NCI-H345 treated with DMSO at 0.1 percent for 48 hours (cell line): ENCODE measurements around the gene PRR32.
"Not testable (repeated sequence)": the region's sequence is repeated elsewhere in the genome, so short reads cannot be mapped to it uniquely, and the experiment has no call there.

ENCODE experiments used
- DNase-seq: peaks from one replicate; lab custom pipeline; 2025; ENCODE audit not compliant: unreplicated experiment; lab: John Stamatoyannopoulos, UW

The PRR32 gene

GRCh38 chrX:126819429-126819828 is at the start of gene PRR32:
PRR32 (plus strand) TSS chrX:126819729; CDS start chrX:126819844, 115 bp downstream.
- DNase-seq, result no peak

DNA sequence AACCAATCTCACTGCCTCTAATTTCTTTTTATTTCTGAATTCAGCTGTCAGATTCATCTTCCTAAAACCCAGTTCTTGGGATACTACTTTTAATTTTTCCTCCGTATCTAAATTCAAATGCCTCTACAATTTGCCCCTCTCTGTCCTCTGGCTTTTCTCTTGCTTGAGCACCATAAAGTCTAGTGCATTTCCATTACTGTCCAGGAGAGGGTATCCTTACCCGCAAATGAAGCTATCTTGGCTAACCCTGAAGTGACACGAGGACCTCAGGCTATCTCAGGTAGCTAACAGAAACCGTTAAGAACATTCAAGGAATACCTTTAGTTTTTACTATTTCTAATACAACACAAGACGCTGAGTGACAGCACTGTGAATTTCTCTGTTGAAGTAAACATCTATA is 49.4 kb upstream of the PRR32 start:
- DNase-seq, result no peak

DNA sequence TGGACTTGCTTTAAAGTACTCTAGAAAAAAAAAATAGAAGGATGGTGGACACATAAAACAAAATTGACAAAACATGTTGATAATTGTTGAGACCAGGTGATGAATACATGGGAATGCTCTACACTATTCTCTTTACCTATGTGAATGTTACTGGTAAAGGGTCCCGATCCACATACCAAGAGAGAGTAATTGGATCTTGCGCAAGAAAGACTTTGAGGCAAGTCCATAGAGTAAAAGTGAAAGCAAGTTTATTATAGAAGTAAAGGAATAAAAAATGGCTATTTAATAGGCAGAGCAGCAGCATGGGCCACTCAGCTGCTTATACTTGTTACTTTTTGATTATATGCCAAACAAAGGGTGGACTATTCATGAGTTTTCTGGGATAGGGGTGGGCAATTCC is 34.0 kb upstream of the PRR32 start:
- no peak for DNase-seq

GRCh38 chrX:126799059-126799458 is 20.5 kb upstream of the PRR32 start:
- no peak for DNase-seq

GRCh38 chrX:126806784-126807183 is 12.7 kb upstream of the PRR32 start:
- DNase-seq, result not testable (repeated sequence)

DNA sequence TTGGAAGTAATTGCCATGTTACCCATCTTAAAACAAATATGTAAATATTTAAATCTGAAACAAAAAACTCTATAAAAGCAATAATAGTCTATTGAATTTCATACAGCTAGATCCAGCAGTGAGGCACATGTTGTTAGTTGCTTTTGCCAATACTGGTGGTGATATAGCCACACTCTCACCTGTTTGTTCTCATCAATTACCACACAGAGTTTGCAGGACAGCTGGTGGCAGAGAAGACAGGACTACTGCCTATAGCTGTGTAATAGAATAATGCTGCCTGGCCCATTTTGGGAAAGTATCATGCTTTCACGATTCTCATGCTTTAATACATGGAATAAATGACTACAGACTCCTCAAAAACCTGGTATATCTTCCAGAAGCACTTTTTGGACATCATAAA is 3.7 kb upstream of the PRR32 start:
- no peak for DNase-seq

GRCh38 chrX:126820700-126821420 is 1.3 kb downstream of the PRR32 start:
- DNase-seq, result no peak

DNA sequence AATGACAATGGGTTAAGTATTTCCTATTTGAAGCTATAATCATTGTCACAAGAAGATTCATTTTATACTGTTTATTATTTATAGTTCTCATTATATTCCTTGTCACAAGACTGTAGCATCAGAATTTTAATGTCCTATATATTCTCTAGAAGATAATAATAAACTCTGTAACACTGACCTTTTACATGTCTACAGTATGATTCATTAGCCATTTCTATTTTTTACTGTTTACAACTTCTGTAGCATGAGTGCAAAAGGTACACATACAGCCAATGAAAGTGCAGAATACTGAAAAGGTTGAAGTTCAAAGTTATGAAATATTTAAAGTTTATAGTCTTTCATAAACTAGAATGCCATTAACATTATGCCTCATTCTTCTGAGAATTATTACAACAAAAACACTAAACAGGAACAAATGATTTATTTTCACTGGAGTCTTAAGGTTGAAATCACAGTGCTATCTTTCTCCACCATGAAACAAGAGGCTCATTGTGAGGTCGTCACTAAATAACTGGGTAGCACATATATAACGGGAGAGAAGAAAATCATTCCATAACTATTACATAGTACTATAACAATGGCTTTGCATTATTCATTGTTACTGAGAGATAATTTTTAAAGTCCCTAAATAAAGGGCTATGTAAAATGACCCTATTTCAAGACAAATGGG is 4.9 kb downstream of the PRR32 start:
- no peak for DNase-seq

- DNase-seq, result no peak
Observed at GRCh38 chrX:126825566-126826193, 6.2 kb downstream of the PRR32 start.

- no peak for DNase-seq
Observed at GRCh38 chrX:126836186-126836585, 16.7 kb downstream of the PRR32 start.

DNA sequence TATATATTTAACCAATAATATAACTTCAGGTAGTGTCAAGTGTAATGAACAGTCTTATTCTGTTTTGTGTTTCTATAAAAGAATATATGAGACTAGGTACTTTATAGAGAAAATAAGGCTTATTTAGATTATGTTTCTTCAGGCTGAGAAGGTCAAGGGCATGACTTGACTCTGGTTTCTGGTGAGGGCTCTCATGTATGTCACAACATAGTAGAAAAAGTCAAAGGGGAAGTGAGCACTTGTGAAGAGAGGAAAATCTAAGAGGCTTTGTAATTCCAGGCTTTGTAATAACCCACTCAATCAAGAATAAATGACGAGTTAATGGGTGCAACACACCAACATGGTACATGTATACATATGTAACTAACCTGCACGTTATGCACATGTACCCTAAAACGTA is 27.6 kb downstream of the PRR32 start:
- DNase-seq, result no peak

DNA sequence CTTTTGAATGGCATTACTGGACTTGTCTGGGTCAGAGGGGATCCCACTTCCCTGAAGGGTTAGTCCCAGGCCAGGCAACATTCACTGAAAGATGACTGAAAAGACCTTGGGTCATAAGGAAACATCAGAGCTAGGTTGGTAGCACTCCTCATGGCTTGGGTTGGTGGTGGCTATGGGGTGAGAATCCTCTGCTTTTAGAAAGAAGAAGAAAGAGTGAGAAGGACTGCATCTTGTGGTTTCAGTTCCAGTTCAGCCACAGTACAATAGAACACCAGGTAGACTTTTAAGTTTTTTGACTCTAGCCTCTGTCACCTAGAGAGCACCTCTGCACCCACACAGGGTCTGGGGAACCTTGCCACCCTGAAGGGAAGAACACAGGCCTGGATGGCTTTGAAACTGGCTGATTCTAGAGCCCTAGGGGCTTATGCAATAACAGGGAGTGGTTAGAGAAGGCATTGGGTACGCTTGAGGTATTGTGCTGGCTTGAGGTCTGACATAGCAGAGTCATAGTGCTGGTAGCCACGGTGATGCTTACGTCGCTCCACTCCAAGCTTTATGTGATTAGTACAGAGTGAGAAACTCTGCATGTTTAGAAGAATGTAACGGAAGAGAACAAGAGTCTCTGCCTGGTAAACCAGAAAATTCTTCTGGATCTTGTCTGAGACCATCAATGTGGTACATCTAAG is 36.5 kb downstream of the PRR32 start:
- DNase-seq, result no peak
